HepG2 (cell line): ENCODE data around the gene INO80. TPM values are rescaled to one million over a fixed set of nuclear protein-coding genes. Genes with fewer than 3 reads are reported as not detected.

Experiments
- ARID2 ChIP-seq: sonication (generic); formaldehyde crosslinking; IDR thresholded peaks from 2 replicates; pipeline ENCODE4 v1.8.1; 2022; ENCODE audit warnings: mild to moderate bottlenecking, missing genetic modification reagents, borderline replicate concordance
- GATA4 ChIP-seq: sonication (generic); IDR thresholded peaks from 2 replicates; pipeline ENCODE4 v1.6.1; 2016; ENCODE audit warnings: antibody characterized with exemption, low read depth, borderline replicate concordance
- KDM3A ChIP-seq: IDR thresholded peaks from 2 replicates; pipeline ENCODE4 v1.6.1; 2018; ENCODE audit warnings: low read depth, missing compliant biosample characterization
- LCORL ChIP-seq, 2 experiments: fragments of 450-650 bp in 1 of 2; sonication (generic) in 1 of 2; formaldehyde crosslinking in 1 of 2; IDR thresholded peaks; 2 replicates each; pipeline versions ENCODE4 v1.5.0 to v1.6.1; 2017 to 2020; ENCODE audit warnings: antibody characterized with exemption in 1 of 2, missing genetic modification reagents in 1 of 2
- MED13 ChIP-seq: sonication (generic); formaldehyde crosslinking; IDR thresholded peaks from 2 replicates; pipeline ENCODE4 v1.5.0; 2020; ENCODE audit warnings: missing genetic modification reagents
- NRL ChIP-seq: sonication (generic); formaldehyde crosslinking; IDR thresholded peaks from 2 replicates; pipeline ENCODE4 v1.5.0; 2020; ENCODE audit warnings: missing genetic modification reagents, mild to moderate bottlenecking, moderate library complexity, borderline replicate concordance
- PAF1 ChIP-seq: IDR thresholded peaks from 2 replicates; pipeline ENCODE4 v1.6.1; 2016; ENCODE audit warnings: missing genetic modification reagents, missing compliant biosample characterization
- PCBP2 ChIP-seq: fragments of 200-400 bp; formaldehyde crosslinking; optimal IDR thresholded peaks from 2 replicates; pipeline ENCODE3; 2018; ENCODE audit warnings: low read length, low read depth; ENCODE audit not compliant: poor library complexity, severe bottlenecking
- PLRG1 ChIP-seq: fragments of 450-650 bp; conservative IDR thresholded peaks from 2 replicates; pipeline ENCODE4 v1.6.1; 2016
- STAT5B ChIP-seq: sonication (generic); formaldehyde crosslinking; IDR thresholded peaks from 2 replicates; pipeline ENCODE4 v1.4.0; 2020; ENCODE audit warnings: missing genetic modification reagents
- U2AF1 ChIP-seq: fragments of 200-400 bp; formaldehyde crosslinking; optimal IDR thresholded peaks from 2 replicates; pipeline ENCODE3; 2017; ENCODE audit warnings: mild to moderate bottlenecking, low read depth, low read length
- ZBTB40 ChIP-seq, 2 experiments: fragments of 450-650 bp in 1 of 2; sonication (generic) in 1 of 2; formaldehyde crosslinking in 1 of 2; IDR thresholded peaks; 2 replicates each; pipeline versions ENCODE4 v1.6.1 to v1.8.0; 2016 to 2022; ENCODE audit warnings: antibody characterized with exemption in 1 of 2, mild to moderate bottlenecking in 1 of 2, missing genetic modification reagents in 1 of 2
- ZFX ChIP-seq: sonication (generic); formaldehyde crosslinking; IDR thresholded peaks from 2 replicates; pipeline ENCODE4 v1.4.0; 2020; ENCODE audit warnings: mild to moderate bottlenecking, low read depth, missing genetic modification reagents, moderate library complexity
- polyA plus RNA-seq, 8 experiments: library from polyadenylated mRNA; depleted of rRNA in 3 of 8; stranded (reverse) in 7 of 8; unstranded in 1 of 8; fragments of >200 nt; fragmentation: Illumina TruSeq in 4 of 8; extraction: Trizol in 4 of 8; gene quantifications; 2 replicates each; pipeline versions ENCODE4 v1.2.1 to v1.2.3, GENCODE V29; 2011 to 2016; ENCODE audit warnings: low read depth in 4 of 8, missing spikeins in 1 of 8, mixed read lengths in 1 of 8; ENCODE audit not compliant: insufficient read depth in 1 of 8
- total RNA-seq, 5 experiments: library from RNA; depleted of rRNA; stranded (reverse); fragments of >200 nt; fragmentation: Illumina TruSeq; extraction: Trizol; gene quantifications; 2 replicates each; pipeline ENCODE4 v1.2.3, GENCODE V29; 2016; ENCODE audit warnings: low read depth in 1 of 5
- TF ChIP-seq, protein P1 (sequence below): sonication (generic); formaldehyde crosslinking; IDR thresholded peaks from 2 replicates; pipeline ENCODE4 v1.4.0; 2020; ENCODE audit warnings: missing genetic modification reagents

The INO80 gene
- total and polyA plus RNA-seq, 2 of the 13 experiments (the other 11 are each of a cell fraction or from before 2014, with no cell fraction given) = 3.6 to 14.8 TPM

GRCh38 chr15:41116116-41116961, at the start of gene INO80 (continued):
- TF ChIP-seq NRL (no peak), ARID2 (CRISPR knock-in tag) (peak; percentile 45; the same call in 1 of the 2 replicates), STAT5B (CRISPR knock-in tag) (0 out of 2 replicates have a peak, but pooled peaks have one; percentile 30), KDM3A (0 out of 2 replicates have a peak, but pooled peaks have one; percentile 71), PCBP2 (no peak), ZFX (CRISPR knock-in tag) (peak; percentile 46; the same call in 1 of the 2 replicates), PLRG1 (no peak), ZBTB40 (IDR thresholded peaks at IDR 0.05) (no peak), ZBTB40 (CRISPR knock-in tag; IDR thresholded peaks at IDR 0.05) (peak; percentile 67), GATA4 (no peak; the same call in 1 of the 2 replicates), LCORL (IDR thresholded peaks at IDR 0.05) (no peak), LCORL (CRISPR knock-in tag; IDR thresholded peaks at IDR 0.05) (peak; percentile 42; the same call in 1 of the 2 replicates), U2AF1 (no peak), PAF1 (CRISPR knock-in tag) (no peak), MED13 (CRISPR knock-in tag) (no peak)
- TF ChIP-seq, protein P1, sequence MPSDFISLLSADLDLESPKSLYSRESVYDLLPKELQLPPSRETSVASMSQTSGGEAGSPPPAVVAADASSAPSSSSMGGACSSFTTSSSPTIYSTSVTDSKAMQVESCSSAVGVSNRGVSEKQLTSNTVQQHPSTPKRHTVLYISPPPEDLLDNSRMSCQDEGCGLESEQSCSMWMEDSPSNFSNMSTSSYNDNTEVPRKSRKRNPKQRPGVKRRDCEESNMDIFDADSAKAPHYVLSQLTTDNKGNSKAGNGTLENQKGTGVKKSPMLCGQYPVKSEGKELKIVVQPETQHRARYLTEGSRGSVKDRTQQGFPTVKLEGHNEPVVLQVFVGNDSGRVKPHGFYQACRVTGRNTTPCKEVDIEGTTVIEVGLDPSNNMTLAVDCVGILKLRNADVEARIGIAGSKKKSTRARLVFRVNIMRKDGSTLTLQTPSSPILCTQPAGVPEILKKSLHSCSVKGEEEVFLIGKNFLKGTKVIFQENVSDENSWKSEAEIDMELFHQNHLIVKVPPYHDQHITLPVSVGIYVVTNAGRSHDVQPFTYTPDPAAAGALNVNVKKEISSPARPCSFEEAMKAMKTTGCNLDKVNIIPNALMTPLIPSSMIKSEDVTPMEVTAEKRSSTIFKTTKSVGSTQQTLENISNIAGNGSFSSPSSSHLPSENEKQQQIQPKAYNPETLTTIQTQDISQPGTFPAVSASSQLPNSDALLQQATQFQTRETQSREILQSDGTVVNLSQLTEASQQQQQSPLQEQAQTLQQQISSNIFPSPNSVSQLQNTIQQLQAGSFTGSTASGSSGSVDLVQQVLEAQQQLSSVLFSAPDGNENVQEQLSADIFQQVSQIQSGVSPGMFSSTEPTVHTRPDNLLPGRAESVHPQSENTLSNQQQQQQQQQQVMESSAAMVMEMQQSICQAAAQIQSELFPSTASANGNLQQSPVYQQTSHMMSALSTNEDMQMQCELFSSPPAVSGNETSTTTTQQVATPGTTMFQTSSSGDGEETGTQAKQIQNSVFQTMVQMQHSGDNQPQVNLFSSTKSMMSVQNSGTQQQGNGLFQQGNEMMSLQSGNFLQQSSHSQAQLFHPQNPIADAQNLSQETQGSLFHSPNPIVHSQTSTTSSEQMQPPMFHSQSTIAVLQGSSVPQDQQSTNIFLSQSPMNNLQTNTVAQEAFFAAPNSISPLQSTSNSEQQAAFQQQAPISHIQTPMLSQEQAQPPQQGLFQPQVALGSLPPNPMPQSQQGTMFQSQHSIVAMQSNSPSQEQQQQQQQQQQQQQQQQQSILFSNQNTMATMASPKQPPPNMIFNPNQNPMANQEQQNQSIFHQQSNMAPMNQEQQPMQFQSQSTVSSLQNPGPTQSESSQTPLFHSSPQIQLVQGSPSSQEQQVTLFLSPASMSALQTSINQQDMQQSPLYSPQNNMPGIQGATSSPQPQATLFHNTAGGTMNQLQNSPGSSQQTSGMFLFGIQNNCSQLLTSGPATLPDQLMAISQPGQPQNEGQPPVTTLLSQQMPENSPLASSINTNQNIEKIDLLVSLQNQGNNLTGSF (CRISPR knock-in tag) = no peak; the same call in 1 of the 2 replicates
